ENCODE results near the gene GTF2IRD2. TPM values are rescaled to one million over a fixed set of nuclear protein-coding genes. Genes with fewer than 3 reads are reported as not detected.
"Not testable (repeated sequence)": the region's sequence is repeated elsewhere in the genome, so short reads cannot be mapped to it uniquely, and the experiment has no call there.

GTF2IRD2 gene
- total and polyA plus RNA-seq, 9 donors: 8.1 to 18.1 (median 12.6) TPM

DNA sequence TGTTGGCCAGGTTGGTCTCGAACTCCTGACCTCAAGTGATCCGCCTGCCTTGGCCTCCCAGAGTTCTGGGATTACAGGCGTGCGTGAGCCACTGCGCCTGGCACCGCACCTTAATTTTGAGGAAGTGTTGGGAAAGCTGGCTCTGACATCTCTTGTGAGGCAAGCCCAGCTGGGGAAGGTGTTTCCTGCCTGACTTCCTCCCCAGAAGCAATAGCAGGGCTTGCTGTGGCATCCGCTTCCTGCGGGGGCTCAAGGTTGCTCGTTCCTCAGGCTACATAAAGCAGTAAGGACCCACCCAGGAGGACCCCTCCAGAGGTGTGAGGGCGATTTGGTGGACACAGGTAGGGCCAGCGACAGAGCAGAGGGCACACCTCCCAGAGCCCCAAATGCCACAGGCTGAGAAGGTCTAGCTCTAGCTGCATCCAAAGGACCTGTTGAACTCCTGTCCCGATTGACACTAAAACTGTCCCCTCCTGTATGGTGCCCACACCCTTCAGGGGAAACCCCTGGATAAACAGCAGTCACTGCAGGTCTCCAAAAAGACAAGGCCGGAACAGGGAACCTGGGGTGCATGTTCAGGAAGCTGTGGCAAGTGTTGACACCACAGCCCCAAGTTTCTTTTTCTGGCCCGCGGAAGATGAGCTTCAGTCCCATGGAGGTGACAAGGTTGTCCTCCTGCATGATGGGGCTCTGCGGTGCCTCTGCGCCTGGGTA, 86.0 kb downstream of the GTF2IRD2 start:
- H3K9me3 ChIP-seq (replicated peaks; ENCODE audit: control insufficient read depth, low read depth, low read length); H3K27ac ChIP-seq (ENCODE audit: low read length); H3K36me3 ChIP-seq (ENCODE audit: control insufficient read depth, insufficient read depth, low read length); DNase-seq; H3K4me3 ChIP-seq (ENCODE audit: low read length); H3K27me3 ChIP-seq (ENCODE audit: control insufficient read depth, insufficient read depth, low read length); H3K4me1 ChIP-seq (ENCODE audit: control insufficient read depth, insufficient read depth, low read length): not testable (repeated sequence)
- no CpG with 5 or more reads among the region's 17 CpGs for WGBS (ENCODE audit: insufficient coverage)

DNA sequence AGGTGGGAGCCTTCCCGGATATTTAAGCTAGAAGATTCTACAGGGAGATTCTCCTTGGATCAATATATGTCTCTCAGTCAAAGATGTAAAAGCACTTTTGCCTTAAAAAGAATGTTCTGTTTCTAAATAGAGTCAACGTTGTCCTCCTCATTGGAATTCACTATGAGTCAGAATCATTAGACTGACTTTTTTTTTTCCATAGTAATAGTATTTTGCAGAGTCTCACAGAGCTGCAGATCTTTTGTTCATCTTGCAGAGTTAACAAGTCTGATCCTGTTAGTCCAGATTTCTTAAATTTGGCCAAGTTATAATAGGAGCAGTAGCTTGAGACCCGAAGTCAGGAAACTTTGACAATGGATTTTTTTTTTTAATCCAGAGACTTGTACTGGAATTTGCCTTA, 92.4 kb downstream of the GTF2IRD2 start:
- H3K9me3 ChIP-seq (replicated peaks; ENCODE audit: control insufficient read depth, low read depth, low read length); H3K27me3 ChIP-seq (ENCODE audit: control insufficient read depth, insufficient read depth, low read length); DNase-seq; H3K27ac ChIP-seq (ENCODE audit: low read length); H3K36me3 ChIP-seq (ENCODE audit: control insufficient read depth, insufficient read depth, low read length); H3K4me1 ChIP-seq (ENCODE audit: control insufficient read depth, insufficient read depth, low read length); H3K4me3 ChIP-seq (ENCODE audit: low read length): not testable (repeated sequence)
- no CpG with 5 or more reads among the region's 3 CpGs for WGBS (ENCODE audit: insufficient coverage)

DNA sequence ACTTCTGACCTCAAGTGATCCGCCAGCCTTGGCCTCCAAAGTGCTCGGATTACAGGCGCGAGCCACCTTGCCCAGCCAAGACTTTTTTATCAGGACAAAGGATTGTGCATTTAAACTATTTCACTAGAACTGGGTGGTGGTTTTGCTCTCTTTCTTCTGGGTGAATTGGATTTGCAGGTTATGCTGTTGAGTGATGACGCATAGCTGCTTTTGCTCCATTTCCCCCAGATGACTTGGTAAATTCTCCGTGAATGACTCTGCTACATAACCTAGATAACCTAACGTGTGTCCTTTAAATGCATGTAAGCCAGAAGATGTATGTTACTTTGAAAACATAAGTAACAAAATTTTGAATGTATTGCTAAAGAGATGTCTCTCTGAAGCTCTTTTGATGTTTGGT, 93.1 kb downstream of the GTF2IRD2 start:
- not testable (repeated sequence) for H3K9me3 ChIP-seq (replicated peaks; ENCODE audit: control insufficient read depth, low read depth, low read length); H3K4me3 ChIP-seq (ENCODE audit: low read length); H3K27me3 ChIP-seq (ENCODE audit: control insufficient read depth, insufficient read depth, low read length); H3K4me1 ChIP-seq (ENCODE audit: control insufficient read depth, insufficient read depth, low read length); H3K36me3 ChIP-seq (ENCODE audit: control insufficient read depth, insufficient read depth, low read length); H3K27ac ChIP-seq (ENCODE audit: low read length); DNase-seq
- no CpG with 5 or more reads among the region's 7 CpGs for WGBS (ENCODE audit: insufficient coverage)

DNA sequence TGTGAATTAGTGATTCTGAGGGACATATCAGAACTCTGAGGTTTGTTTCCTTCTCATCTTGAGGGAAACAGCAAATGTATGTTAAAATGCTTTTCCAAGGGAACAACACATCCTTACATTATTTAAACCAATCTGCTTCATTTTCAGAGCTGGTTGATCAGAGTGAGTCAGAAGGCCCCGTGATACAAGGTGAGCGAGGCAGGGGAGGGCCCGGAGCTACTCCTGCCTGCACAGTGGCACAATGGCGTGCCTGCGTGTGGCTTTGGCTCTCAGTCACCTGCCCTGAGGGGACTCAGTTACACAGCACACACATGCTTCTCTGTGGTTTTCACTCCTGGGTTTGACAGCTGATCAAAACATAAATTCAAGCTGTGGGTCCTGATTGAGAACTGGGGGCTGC, 94.7 kb downstream of the GTF2IRD2 start:
- not testable (repeated sequence) for H3K9me3 ChIP-seq (replicated peaks; ENCODE audit: control insufficient read depth, low read depth, low read length); H3K36me3 ChIP-seq (ENCODE audit: control insufficient read depth, insufficient read depth, low read length); H3K27me3 ChIP-seq (ENCODE audit: control insufficient read depth, insufficient read depth, low read length); H3K27ac ChIP-seq (ENCODE audit: low read length); DNase-seq; H3K4me3 ChIP-seq (ENCODE audit: low read length); H3K4me1 ChIP-seq (ENCODE audit: control insufficient read depth, insufficient read depth, low read length)
- WGBS (ENCODE audit: insufficient coverage): no CpG with 5 or more reads among the region's 5 CpGs

DNA sequence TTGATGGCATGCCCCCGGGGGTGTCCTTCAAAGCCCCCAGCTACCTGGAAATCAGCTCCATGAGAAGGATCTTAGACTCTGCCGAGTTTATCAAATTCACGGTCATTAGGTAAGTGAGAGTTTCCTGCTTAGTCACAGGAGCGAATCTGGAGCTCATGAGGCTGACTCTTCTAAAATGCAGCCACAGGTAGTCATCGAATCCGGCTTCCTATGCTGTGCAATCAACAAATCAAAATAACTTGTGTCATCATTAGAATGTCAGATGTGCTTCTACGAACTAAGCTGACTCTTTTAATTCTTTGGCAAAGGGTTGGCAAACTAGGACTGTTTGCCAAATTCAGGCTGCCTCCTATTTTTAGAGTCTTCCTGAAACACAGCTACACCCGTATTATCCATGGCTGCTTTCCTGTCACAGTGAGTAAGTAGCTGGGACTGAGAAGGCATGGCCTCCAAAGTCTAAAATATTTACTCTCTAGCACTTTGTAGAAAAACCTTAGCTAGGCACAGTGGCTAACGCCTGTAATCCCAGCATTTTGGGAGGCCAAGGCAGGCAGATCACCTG, 97.4 kb downstream of the GTF2IRD2 start:
- not testable (repeated sequence) for H3K9me3 ChIP-seq (replicated peaks; ENCODE audit: control insufficient read depth, low read depth, low read length); H3K27ac ChIP-seq (ENCODE audit: low read length); H3K4me1 ChIP-seq (ENCODE audit: control insufficient read depth, insufficient read depth, low read length); H3K27me3 ChIP-seq (ENCODE audit: control insufficient read depth, insufficient read depth, low read length); DNase-seq; H3K36me3 ChIP-seq (ENCODE audit: control insufficient read depth, insufficient read depth, low read length); H3K4me3 ChIP-seq (ENCODE audit: low read length)
- no CpG with 5 or more reads among the region's 9 CpGs for WGBS (ENCODE audit: insufficient coverage)

Other genes starting within 250 kb of the GTF2IRD2 start
- 101 TPM for gene GTF2I, start 193.9 kb downstream of the GTF2IRD2 start, total RNA-seq
- 100 to 1,000 TPM; 126 to 171 (median 150) TPM for gene GTF2I, start 193.9 kb downstream of the GTF2IRD2 start, polyA plus RNA-seq (ENCODE audit: insufficient read depth in 1 of 8, insufficient read length in 8 of 8, low replicate concordance in 1 of 8)
- 0.66 TPM for gene NCF1, start 77.6 kb downstream of the GTF2IRD2 start, total RNA-seq
- 1 to 10 TPM; 1.1 to 3.4 (median 1.7) TPM for gene NCF1, start 77.6 kb downstream of the GTF2IRD2 start, polyA plus RNA-seq (ENCODE audit: insufficient read depth in 1 of 8, insufficient read length in 8 of 8, low replicate concordance in 1 of 8)
- 9.8 TPM for gene CASTOR2, start 113.1 kb upstream of the GTF2IRD2 start, total RNA-seq
- gene CASTOR2, start 113.1 kb upstream of the GTF2IRD2 start, polyA plus RNA-seq (ENCODE audit: insufficient read depth in 1 of 8, insufficient read length in 8 of 8, low replicate concordance in 1 of 8): 10 to 100 TPM in 4 of 8 donors, 1 to 10 TPM in 4; 7.7 to 13.0 (median 10.4) TPM
- 33.3 TPM for gene RCC1L, start 222.2 kb upstream of the GTF2IRD2 start, total RNA-seq
- 10 to 100 TPM; 35.9 to 40.2 (median 37.3) TPM for gene RCC1L, start 222.2 kb upstream of the GTF2IRD2 start, polyA plus RNA-seq (ENCODE audit: insufficient read depth in 1 of 8, insufficient read length in 8 of 8, low replicate concordance in 1 of 8)
- 30.3 TPM for gene GTF2IRD2B, start 241.0 kb upstream of the GTF2IRD2 start, total RNA-seq
- 10 to 100 TPM; 18.7 to 31.7 (median 24.4) TPM for gene GTF2IRD2B, start 241.0 kb upstream of the GTF2IRD2 start, polyA plus RNA-seq (ENCODE audit: insufficient read depth in 1 of 8, insufficient read length in 8 of 8, low replicate concordance in 1 of 8)